PC-3 (cell line): ENCODE measurements around the gene PTPRQ.

Experiments
- EZH2 ChIP-seq: fragments of 300-600 bp; sonication (generic); IDR thresholded peaks from one replicate; pipeline ENCODE4 v1.6.1; 2017; ENCODE audit warnings: antibody characterized with exemption, mild to moderate bottlenecking, low read length; ENCODE audit not compliant: unreplicated experiment
- EZH2phosphoT487 ChIP-seq: fragments of 300-600 bp; sonication (generic); IDR thresholded peaks from 2 replicates; pipeline ENCODE4 v1.6.1; 2018; ENCODE audit warnings: mild to moderate bottlenecking, antibody characterized with exemption, low read length, borderline replicate concordance
- TF ChIP-seq, protein P1 (sequence below): fragments of 300-600 bp; sonication (generic); conservative IDR thresholded peaks from 2 replicates; pipeline ENCODE4 v1.5.1; 2017; ENCODE audit warnings: antibody characterized with exemption, low read depth, mild to moderate bottlenecking, low read length

DNA sequence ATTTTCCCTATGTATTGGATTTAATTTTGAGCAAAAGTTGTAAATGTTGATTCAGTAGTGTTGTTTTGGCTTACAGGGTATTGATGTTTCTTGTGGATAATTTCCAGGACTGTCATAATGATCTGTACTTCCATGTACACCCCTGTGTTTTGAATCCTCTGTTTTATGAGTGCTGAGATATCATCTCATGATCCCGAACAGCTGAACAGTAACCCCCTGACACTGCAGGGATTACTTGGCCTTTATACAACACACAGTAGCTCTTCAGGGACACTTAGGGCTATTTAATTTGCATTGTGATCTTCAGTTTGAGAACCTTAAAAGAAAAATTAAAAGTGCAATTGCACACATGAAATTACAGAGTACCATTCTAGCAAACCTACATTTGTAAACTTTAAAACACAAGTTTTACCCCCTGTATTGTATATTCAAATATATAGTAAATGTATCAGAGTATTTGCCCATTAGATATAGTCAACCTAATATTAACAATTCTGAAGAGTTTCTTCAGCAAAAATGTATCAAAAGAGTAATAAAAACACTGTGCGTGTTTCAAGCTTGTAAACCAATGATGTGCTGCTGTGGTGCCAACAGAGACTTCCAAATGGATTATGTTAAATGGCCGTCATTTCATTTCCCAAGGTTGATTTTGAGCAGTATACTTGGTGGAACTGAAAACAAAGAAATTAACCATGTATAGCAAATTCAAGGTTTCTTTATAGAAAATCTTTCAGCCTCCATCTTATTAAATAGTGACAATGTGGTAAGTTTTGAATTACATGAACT is 235.5 kb downstream of the PTPRQ start:
- TF ChIP-seq, protein P1, sequence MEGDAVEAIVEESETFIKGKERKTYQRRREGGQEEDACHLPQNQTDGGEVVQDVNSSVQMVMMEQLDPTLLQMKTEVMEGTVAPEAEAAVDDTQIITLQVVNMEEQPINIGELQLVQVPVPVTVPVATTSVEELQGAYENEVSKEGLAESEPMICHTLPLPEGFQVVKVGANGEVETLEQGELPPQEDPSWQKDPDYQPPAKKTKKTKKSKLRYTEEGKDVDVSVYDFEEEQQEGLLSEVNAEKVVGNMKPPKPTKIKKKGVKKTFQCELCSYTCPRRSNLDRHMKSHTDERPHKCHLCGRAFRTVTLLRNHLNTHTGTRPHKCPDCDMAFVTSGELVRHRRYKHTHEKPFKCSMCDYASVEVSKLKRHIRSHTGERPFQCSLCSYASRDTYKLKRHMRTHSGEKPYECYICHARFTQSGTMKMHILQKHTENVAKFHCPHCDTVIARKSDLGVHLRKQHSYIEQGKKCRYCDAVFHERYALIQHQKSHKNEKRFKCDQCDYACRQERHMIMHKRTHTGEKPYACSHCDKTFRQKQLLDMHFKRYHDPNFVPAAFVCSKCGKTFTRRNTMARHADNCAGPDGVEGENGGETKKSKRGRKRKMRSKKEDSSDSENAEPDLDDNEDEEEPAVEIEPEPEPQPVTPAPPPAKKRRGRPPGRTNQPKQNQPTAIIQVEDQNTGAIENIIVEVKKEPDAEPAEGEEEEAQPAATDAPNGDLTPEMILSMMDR: no peak
- no peak for TF ChIP-seq EZH2phosphoT487
- no peak for TF ChIP-seq EZH2
